NCI-H2081 (cell line): Measurements from ENCODE around the gene VGLL4.

Experiments
- DNase-seq, 2 experiments: peaks; one replicate each; lab custom pipeline; 2025; lab: John Stamatoyannopoulos, UW

Gene VGLL4

GRCh38 chr3:11548721-11549131 lies 95.0 kb downstream of the VGLL4 start:
- peak; percentile 72 to 92 for DNase-seq

- no peak for DNase-seq
Observed at GRCh38 chr3:11547498-11547897, 96.2 kb downstream of the VGLL4 start.

- DNase-seq: no peak
Observed at GRCh38 chr3:11546657-11547302, 96.9 kb downstream of the VGLL4 start.

- DNase-seq: no peak
Observed at GRCh38 chr3:11545186-11545851, 98.4 kb downstream of the VGLL4 start.

GRCh38 chr3:11544412-11545181 lies 99.1 kb downstream of the VGLL4 start:
- no peak for DNase-seq

- DNase-seq: no peak
Observed at GRCh38 chr3:11543948-11544387, 99.7 kb downstream of the VGLL4 start.

GRCh38 chr3:11543141-11543947 lies 100.4 kb downstream of the VGLL4 start:
- no peak for DNase-seq

- no peak for DNase-seq
Observed at GRCh38 chr3:11542551-11542950, 101.2 kb downstream of the VGLL4 start.

- no peak for DNase-seq
Observed at GRCh38 chr3:11541321-11542303, 102.1 kb downstream of the VGLL4 start.

GRCh38 chr3:11539677-11540076 lies 104.0 kb downstream of the VGLL4 start:
- DNase-seq: peak; percentile 69 to 89

- DNase-seq: peak; percentile 11 to 34
Observed at GRCh38 chr3:11539218-11539617, 104.5 kb downstream of the VGLL4 start.

- no peak for DNase-seq
Observed at GRCh38 chr3:11538581-11538980, 105.1 kb downstream of the VGLL4 start.

GRCh38 chr3:11536936-11537612 lies 106.6 kb downstream of the VGLL4 start:
- DNase-seq: no peak

- no peak for DNase-seq
Observed at GRCh38 chr3:11536132-11536935, 107.4 kb downstream of the VGLL4 start.

- DNase-seq: no peak
Observed at GRCh38 chr3:11535243-11535960, 108.3 kb downstream of the VGLL4 start.

- DNase-seq: no peak
Observed at GRCh38 chr3:11534793-11535101, 109.0 kb downstream of the VGLL4 start.

- no peak for DNase-seq
Observed at GRCh38 chr3:11534011-11534792, 109.5 kb downstream of the VGLL4 start.

GRCh38 chr3:11532931-11533391 lies 110.8 kb downstream of the VGLL4 start:
- DNase-seq: no peak
